ENCODE results near the gene FBXW7. TPM values are rescaled to one million over a fixed set of nuclear protein-coding genes. Genes with fewer than 3 reads are reported as not detected.

FBXW7 gene
- total and polyA plus RNA-seq, 2 donors (not counting 1 experiment from before 2014, with no cell fraction given) = 23.0 to 125 TPM

DNA sequence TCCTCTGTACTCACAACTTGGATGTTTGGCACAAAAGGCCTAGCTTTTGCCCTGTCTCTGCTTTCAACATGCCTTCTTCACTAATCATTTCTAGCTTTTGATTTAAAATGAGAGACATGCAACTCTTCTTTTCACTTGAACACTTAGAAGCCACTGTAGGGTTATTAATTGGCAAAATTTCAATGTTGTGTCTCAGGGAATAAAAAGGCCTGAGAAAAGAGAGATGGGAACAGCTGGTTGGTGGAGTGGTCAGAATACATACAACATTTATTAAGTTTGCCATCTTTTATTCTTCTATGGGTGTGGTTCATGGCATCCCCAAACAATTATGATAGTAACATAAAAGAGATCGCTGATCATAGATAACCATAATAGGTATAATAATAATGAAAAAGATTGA lies 114.3 kb downstream of the FBXW7 start:
- H3K4me1 Mint-ChIP-seq = peaks cover 30% of the 10 kb centered on the region
- no peaks in the 10 kb centered on the region for H3K27me3 Mint-ChIP-seq
- WGBS (ENCODE audit: insufficient coverage) = no CpG with 5 or more reads among the region's 1 CpG
- no peak overlapping the region for H3K4me3 ChIP-seq (ENCODE audit: control extremely low read depth in 1 of 5, extremely low read depth in 1 of 5, insufficient read depth in 1 of 5, low read depth in 2 of 5, low read length in 4 of 5)
- CTCF ChIA-PET = interaction anchor here (0.6 to 1.7 kb wide), 4 partner anchors 13 to 199 kb away, joined by 3 to 5 read pairs (median 4); no protein-coding TSS in a partner anchor
- H3K4me2 ChIP-seq (replicated peaks; ENCODE audit: low read depth, low read length, poor library complexity, severe bottlenecking) = no peak overlapping the region
- TF ChIP-seq, protein P1, sequence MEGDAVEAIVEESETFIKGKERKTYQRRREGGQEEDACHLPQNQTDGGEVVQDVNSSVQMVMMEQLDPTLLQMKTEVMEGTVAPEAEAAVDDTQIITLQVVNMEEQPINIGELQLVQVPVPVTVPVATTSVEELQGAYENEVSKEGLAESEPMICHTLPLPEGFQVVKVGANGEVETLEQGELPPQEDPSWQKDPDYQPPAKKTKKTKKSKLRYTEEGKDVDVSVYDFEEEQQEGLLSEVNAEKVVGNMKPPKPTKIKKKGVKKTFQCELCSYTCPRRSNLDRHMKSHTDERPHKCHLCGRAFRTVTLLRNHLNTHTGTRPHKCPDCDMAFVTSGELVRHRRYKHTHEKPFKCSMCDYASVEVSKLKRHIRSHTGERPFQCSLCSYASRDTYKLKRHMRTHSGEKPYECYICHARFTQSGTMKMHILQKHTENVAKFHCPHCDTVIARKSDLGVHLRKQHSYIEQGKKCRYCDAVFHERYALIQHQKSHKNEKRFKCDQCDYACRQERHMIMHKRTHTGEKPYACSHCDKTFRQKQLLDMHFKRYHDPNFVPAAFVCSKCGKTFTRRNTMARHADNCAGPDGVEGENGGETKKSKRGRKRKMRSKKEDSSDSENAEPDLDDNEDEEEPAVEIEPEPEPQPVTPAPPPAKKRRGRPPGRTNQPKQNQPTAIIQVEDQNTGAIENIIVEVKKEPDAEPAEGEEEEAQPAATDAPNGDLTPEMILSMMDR (IDR thresholded peaks at IDR 0.05) = no peak
- TF ChIP-seq EZH2 (IDR thresholded peaks at IDR 0.05; ENCODE audit: borderline replicate concordance, insufficient read depth, low read depth, low read length, poor library complexity, severe bottlenecking) = no peak
- POLR2A ChIA-PET = no interaction called here
- intact Hi-C loops (cut with micrococcal nuclease) = no loop called here
- no peaks in the 10 kb centered on the region for H3K9me3 ChIP-seq (ENCODE audit: control extremely low read depth in 1 of 3, control insufficient read depth in 2 of 3, insufficient read depth in 1 of 3, low read length in 2 of 3)
- H3K27ac Mint-ChIP-seq = no peak overlapping the region
- ATAC-seq (ENCODE audit: low read depth) (no peak), DNase-seq (no peak)
- H3K27ac ChIP-seq (ENCODE audit: low read length in 2 of 2) = no peak overlapping the region
- no peak overlapping the region for H3K9ac ChIP-seq (ENCODE audit: low read length)
- H3K36me3 ChIP-seq (replicated peaks in 1 of 2; ENCODE audit: control extremely low read depth in 1 of 2, control insufficient read depth in 1 of 2, extremely low read depth in 1 of 2, insufficient read depth in 2 of 2, low read length in 1 of 2) = no peaks in the 10 kb centered on the region
- H3K9me3 Mint-ChIP-seq (ENCODE audit: insufficient read depth) = no peaks in the 10 kb centered on the region
- no peak overlapping the region for H2AFZ ChIP-seq (ENCODE audit: insufficient read depth, low read depth, low read length, poor library complexity, severe bottlenecking)
- H3K4me3 Mint-ChIP-seq = no peak overlapping the region
- no peaks in the 10 kb centered on the region for H3K27me3 ChIP-seq (replicated peaks in 1 of 4; ENCODE audit: control extremely low read depth in 1 of 4, control insufficient read depth in 3 of 4, insufficient read depth in 4 of 4, low read length in 3 of 4)
- no peaks in the 10 kb centered on the region for H3K4me1 ChIP-seq (ENCODE audit: control insufficient read depth in 2 of 2, insufficient read depth in 2 of 2, low read length in 2 of 2)
- H4K20me1 ChIP-seq (ENCODE audit: control insufficient read depth, insufficient read depth, low read length, poor library complexity, severe bottlenecking) = peaks cover 20% of the 10 kb centered on the region
- peaks cover 40% of the 10 kb centered on the region for H3K79me2 ChIP-seq (ENCODE audit: control insufficient read depth, insufficient read depth, low read length)

DNA sequence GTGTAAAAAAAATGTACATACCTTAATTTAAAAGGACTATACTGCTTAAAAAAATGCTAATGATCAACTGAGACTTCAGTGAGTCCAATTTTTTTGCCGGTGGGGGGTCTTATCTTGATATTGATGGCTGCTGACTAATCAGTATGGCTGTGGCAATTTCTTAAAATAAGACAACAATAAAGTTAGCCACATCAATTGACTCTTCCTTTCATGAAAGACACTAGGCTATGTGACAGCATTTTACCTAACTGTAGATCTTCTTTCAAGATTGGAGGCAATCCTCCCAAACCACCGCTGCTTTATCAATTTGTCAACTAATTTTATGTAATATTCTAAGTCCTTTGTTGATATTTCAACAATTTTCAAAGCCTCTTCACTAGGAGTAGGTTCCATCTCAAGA lies 116.1 kb downstream of the FBXW7 start:
- Histone ChIP-seq H3K79me2 (ENCODE audit: control insufficient read depth, insufficient read depth, low read length) (peaks cover 35% of the 10 kb centered on the region), H3K4me3 (ENCODE audit: control extremely low read depth in 1 of 5, extremely low read depth in 1 of 5, insufficient read depth in 1 of 5, low read depth in 2 of 5, low read length in 4 of 5) (no peak overlapping the region), H3K9ac (ENCODE audit: low read length) (no peak overlapping the region), H3K4me1 (ENCODE audit: control insufficient read depth in 2 of 2, insufficient read depth in 2 of 2, low read length in 2 of 2) (no peaks in the 10 kb centered on the region), H3K9me3 (ENCODE audit: control extremely low read depth in 1 of 3, control insufficient read depth in 2 of 3, insufficient read depth in 1 of 3, low read length in 2 of 3) (no peaks in the 10 kb centered on the region), H4K20me1 (ENCODE audit: control insufficient read depth, insufficient read depth, low read length, poor library complexity, severe bottlenecking) (peaks cover 16% of the 10 kb centered on the region), H3K27me3 (replicated peaks in 1 of 4; ENCODE audit: control extremely low read depth in 1 of 4, control insufficient read depth in 3 of 4, insufficient read depth in 4 of 4, low read length in 3 of 4) (no peaks in the 10 kb centered on the region), H3K27ac (ENCODE audit: low read length in 2 of 2) (no peak overlapping the region), H2AFZ (ENCODE audit: insufficient read depth, low read depth, low read length, poor library complexity, severe bottlenecking) (no peak overlapping the region), H3K4me2 (replicated peaks; ENCODE audit: low read depth, low read length, poor library complexity, severe bottlenecking) (no peak overlapping the region), H3K36me3 (replicated peaks in 1 of 2; ENCODE audit: control extremely low read depth in 1 of 2, control insufficient read depth in 1 of 2, extremely low read depth in 1 of 2, insufficient read depth in 2 of 2, low read length in 1 of 2) (no peaks in the 10 kb centered on the region)
- Mint-ChIP-seq H3K27me3 (no peaks in the 10 kb centered on the region), H3K4me3 (no peak overlapping the region), H3K4me1 (peaks cover 30% of the 10 kb centered on the region), H3K9me3 (ENCODE audit: insufficient read depth) (no peaks in the 10 kb centered on the region), H3K27ac (no peak overlapping the region)
- no CpG with 5 or more reads among the region's 2 CpGs for WGBS (ENCODE audit: insufficient coverage)
- DNase-seq (no peak), ATAC-seq (ENCODE audit: low read depth) (no peak)
- no peak for TF ChIP-seq EZH2 (IDR thresholded peaks at IDR 0.05; ENCODE audit: borderline replicate concordance, insufficient read depth, low read depth, low read length, poor library complexity, severe bottlenecking)
- TF ChIP-seq, protein P1 (IDR thresholded peaks at IDR 0.05) = no peak
- intact Hi-C loops (cut with micrococcal nuclease) = no loop called here
- ChIA-PET POLR2A (no interaction called here), CTCF (interaction anchor here (1.0 kb wide), 1 partner anchor 22 kb away, joined by 3 read pairs; no protein-coding TSS in a partner anchor)
